ENCODE data around the gene GHDC.

- TF ChIP-seq RAD21 (conservative IDR thresholded peaks at IDR 0.05): no peak
- no peak for TF ChIP-seq SMC3 (conservative IDR thresholded peaks at IDR 0.05; ENCODE audit: poor library complexity)
- no peak for TF ChIP-seq CTCF (IDR thresholded peaks at IDR 0.05; ENCODE audit: poor library complexity, severe bottlenecking)
- TF ChIP-seq POLR2AphosphoS5 (IDR thresholded peaks at IDR 0.05): no peak
Observed at GRCh38 chr17:42240201-42240600, 45.9 kb upstream of the GHDC start.

All from neural cell (in vitro differentiated cells).